ENCODE results near the gene NPFFR1. TPM values are rescaled to one million over a fixed set of nuclear protein-coding genes. Genes with fewer than 3 reads are reported as not detected.

Gene NPFFR1
- total RNA-seq, 2 experiments from 2014 or later = not detected

GRCh38 chr10:70311698-70312097 lies 27.9 kb upstream of the NPFFR1 start:
- intact Hi-C loops (cut with micrococcal nuclease) = no loop called here
- H3K4me1 Mint-ChIP-seq (ENCODE audit: low read depth) = no peaks in the 10 kb centered on the region
- no peak for DNase-seq
- H3K36me3 Mint-ChIP-seq (ENCODE audit: low read depth) = no peaks in the 10 kb centered on the region
- CTCF ChIA-PET = no interaction called here
- H3K4me3 Mint-ChIP-seq = no peak overlapping the region
- H3K27ac Mint-ChIP-seq = no peak overlapping the region
- no peaks in the 10 kb centered on the region for H3K27me3 Mint-ChIP-seq (ENCODE audit: low read depth)
- H3K9me3 Mint-ChIP-seq = no peaks in the 10 kb centered on the region

- Mint-ChIP-seq H3K4me3 (no peak overlapping the region), H3K27me3 (ENCODE audit: low read depth) (no peaks in the 10 kb centered on the region), H3K36me3 (ENCODE audit: low read depth) (no peaks in the 10 kb centered on the region), H3K9me3 (no peaks in the 10 kb centered on the region), H3K27ac (no peak overlapping the region), H3K4me1 (ENCODE audit: low read depth) (no peaks in the 10 kb centered on the region)
- no peak for DNase-seq
- CTCF ChIA-PET = interaction anchor here (0.9 kb wide), 1 partner anchor 21 kb away, joined by 3 read pairs; no protein-coding TSS in a partner anchor
- intact Hi-C loops (cut with micrococcal nuclease) = no loop called here
These were observed 25.9 kb upstream of the NPFFR1 start for GRCh38 chr10:70309661-70310060.

GRCh38 chr10:70308121-70309060 lies 24.6 kb upstream of the NPFFR1 start:
- Mint-ChIP-seq H3K4me1 (ENCODE audit: low read depth) (no peaks in the 10 kb centered on the region), H3K27me3 (ENCODE audit: low read depth) (no peaks in the 10 kb centered on the region), H3K4me3 (no peak overlapping the region), H3K9me3 (no peaks in the 10 kb centered on the region), H3K36me3 (ENCODE audit: low read depth) (no peaks in the 10 kb centered on the region), H3K27ac (no peak overlapping the region)
- no peak for DNase-seq
- intact Hi-C loops (cut with micrococcal nuclease) = no loop called here
- CTCF ChIA-PET = no interaction called here

- Mint-ChIP-seq H3K27ac (no peak overlapping the region), H3K36me3 (ENCODE audit: low read depth) (peaks cover 2% of the 10 kb centered on the region), H3K27me3 (ENCODE audit: low read depth) (no peaks in the 10 kb centered on the region), H3K4me3 (no peak overlapping the region), H3K4me1 (ENCODE audit: low read depth) (no peaks in the 10 kb centered on the region), H3K9me3 (no peaks in the 10 kb centered on the region)
- no peak for DNase-seq
- intact Hi-C loops (cut with micrococcal nuclease) = no loop called here
- CTCF ChIA-PET = no interaction called here
These were observed 23.2 kb upstream of the NPFFR1 start for GRCh38 chr10:70306886-70307520.

GRCh38 chr10:70306181-70306705 lies 22.4 kb upstream of the NPFFR1 start:
- H3K4me1 Mint-ChIP-seq (ENCODE audit: low read depth) = no peaks in the 10 kb centered on the region
- H3K27me3 Mint-ChIP-seq (ENCODE audit: low read depth) = no peaks in the 10 kb centered on the region
- H3K27ac Mint-ChIP-seq = no peak overlapping the region
- no peaks in the 10 kb centered on the region for H3K9me3 Mint-ChIP-seq
- no peak for DNase-seq
- intact Hi-C loops (cut with micrococcal nuclease) = no loop called here
- CTCF ChIA-PET = interaction anchor here (0.6 kb wide), 1 partner anchor 68 kb away, joined by 4 read pairs; no protein-coding TSS in a partner anchor
- H3K36me3 Mint-ChIP-seq (ENCODE audit: low read depth) = peaks cover 2% of the 10 kb centered on the region
- no peak overlapping the region for H3K4me3 Mint-ChIP-seq

- no peak for DNase-seq
- no peaks in the 10 kb centered on the region for H3K9me3 Mint-ChIP-seq
- H3K36me3 Mint-ChIP-seq (ENCODE audit: low read depth) = peaks cover 2% of the 10 kb centered on the region
- no peaks in the 10 kb centered on the region for H3K27me3 Mint-ChIP-seq (ENCODE audit: low read depth)
- no peak overlapping the region for H3K4me3 Mint-ChIP-seq
- H3K27ac Mint-ChIP-seq = no peak overlapping the region
- intact Hi-C loops (cut with micrococcal nuclease) = no loop called here
- no peaks in the 10 kb centered on the region for H3K4me1 Mint-ChIP-seq (ENCODE audit: low read depth)
- CTCF ChIA-PET = no interaction called here
These were observed 19.9 kb upstream of the NPFFR1 start for GRCh38 chr10:70303730-70304129.

- CTCF ChIA-PET = no interaction called here
- H3K9me3 Mint-ChIP-seq = no peaks in the 10 kb centered on the region
- no peaks in the 10 kb centered on the region for H3K27me3 Mint-ChIP-seq (ENCODE audit: low read depth)
- no peaks in the 10 kb centered on the region for H3K4me1 Mint-ChIP-seq (ENCODE audit: low read depth)
- no peak overlapping the region for H3K27ac Mint-ChIP-seq
- H3K36me3 Mint-ChIP-seq (ENCODE audit: low read depth) = peaks cover 2% of the 10 kb centered on the region
- no peak for DNase-seq
- intact Hi-C loops (cut with micrococcal nuclease) = no loop called here
- H3K4me3 Mint-ChIP-seq = no peak overlapping the region
These were observed 18.5 kb upstream of the NPFFR1 start for GRCh38 chr10:70302292-70302691.

- Mint-ChIP-seq H3K27me3 (ENCODE audit: low read depth) (no peaks in the 10 kb centered on the region), H3K36me3 (ENCODE audit: low read depth) (peaks cover 2% of the 10 kb centered on the region), H3K9me3 (no peaks in the 10 kb centered on the region), H3K4me1 (ENCODE audit: low read depth) (no peaks in the 10 kb centered on the region), H3K27ac (no peak overlapping the region), H3K4me3 (no peak overlapping the region)
- intact Hi-C loops (cut with micrococcal nuclease) = no loop called here
- CTCF ChIA-PET = interaction anchor here (0.5 to 0.6 kb wide), 2 partner anchors 98 to 165 kb away, joined by 3 to 6 read pairs; no protein-coding TSS in a partner anchor
- no peak for DNase-seq
These were observed 17.2 kb upstream of the NPFFR1 start for GRCh38 chr10:70300908-70301597.

GRCh38 chr10:70300461-70300860 lies 16.7 kb upstream of the NPFFR1 start:
- intact Hi-C loops (cut with micrococcal nuclease) = no loop called here
- H3K27ac Mint-ChIP-seq = no peak overlapping the region
- no peaks in the 10 kb centered on the region for H3K27me3 Mint-ChIP-seq (ENCODE audit: low read depth)
- no peaks in the 10 kb centered on the region for H3K4me1 Mint-ChIP-seq (ENCODE audit: low read depth)
- peaks cover 2% of the 10 kb centered on the region for H3K36me3 Mint-ChIP-seq (ENCODE audit: low read depth)
- no peak overlapping the region for H3K4me3 Mint-ChIP-seq
- CTCF ChIA-PET = interaction anchor here (0.6 kb wide), 1 partner anchor 165 kb away, joined by 6 read pairs; no protein-coding TSS in a partner anchor
- H3K9me3 Mint-ChIP-seq = no peaks in the 10 kb centered on the region
- no peak for DNase-seq

- Mint-ChIP-seq H3K27ac (no peak overlapping the region), H3K9me3 (no peaks in the 10 kb centered on the region), H3K4me3 (no peak overlapping the region), H3K36me3 (ENCODE audit: low read depth) (peaks cover 2% of the 10 kb centered on the region), H3K27me3 (ENCODE audit: low read depth) (no peaks in the 10 kb centered on the region), H3K4me1 (ENCODE audit: low read depth) (no peaks in the 10 kb centered on the region)
- no peak for DNase-seq
- intact Hi-C loops (cut with micrococcal nuclease) = no loop called here
- CTCF ChIA-PET = interaction anchor here (0.7 kb wide), 1 partner anchor 249 kb away, joined by 3 read pairs; no protein-coding TSS in a partner anchor
These were observed 16.1 kb upstream of the NPFFR1 start for GRCh38 chr10:70299876-70300275.

GRCh38 chr10:70298393-70298792 lies 14.6 kb upstream of the NPFFR1 start:
- H3K4me1 Mint-ChIP-seq (ENCODE audit: low read depth) = no peaks in the 10 kb centered on the region
- DNase-seq = no peak
- H3K4me3 Mint-ChIP-seq = no peak overlapping the region
- CTCF ChIA-PET = interaction anchor here (1.3 kb wide), 1 partner anchor 81 kb away, joined by 3 read pairs; no protein-coding TSS in a partner anchor
- intact Hi-C loops (cut with micrococcal nuclease) = no loop called here
- no peaks in the 10 kb centered on the region for H3K9me3 Mint-ChIP-seq
- no peaks in the 10 kb centered on the region for H3K27me3 Mint-ChIP-seq (ENCODE audit: low read depth)
- H3K27ac Mint-ChIP-seq = no peak overlapping the region
- peaks cover 2% of the 10 kb centered on the region for H3K36me3 Mint-ChIP-seq (ENCODE audit: low read depth)

GRCh38 chr10:70297224-70297623 lies 13.4 kb upstream of the NPFFR1 start:
- H3K27ac Mint-ChIP-seq = no peak overlapping the region
- CTCF ChIA-PET = no interaction called here
- no peaks in the 10 kb centered on the region for H3K27me3 Mint-ChIP-seq (ENCODE audit: low read depth)
- no peaks in the 10 kb centered on the region for H3K4me1 Mint-ChIP-seq (ENCODE audit: low read depth)
- DNase-seq = no peak
- no peak overlapping the region for H3K4me3 Mint-ChIP-seq
- intact Hi-C loops (cut with micrococcal nuclease) = no loop called here
- H3K9me3 Mint-ChIP-seq = no peaks in the 10 kb centered on the region
- peaks cover under 1% of the 10 kb centered on the region for H3K36me3 Mint-ChIP-seq (ENCODE audit: low read depth)
